ENCODE data around the gene CREG2.

GRCh38 chr2:101330253-101330933 lies 56.9 kb downstream of the CREG2 start:
- TF ChIP-seq EP300 (IDR thresholded peaks at IDR 0.05) = no peak
- TF ChIP-seq, protein P1, sequence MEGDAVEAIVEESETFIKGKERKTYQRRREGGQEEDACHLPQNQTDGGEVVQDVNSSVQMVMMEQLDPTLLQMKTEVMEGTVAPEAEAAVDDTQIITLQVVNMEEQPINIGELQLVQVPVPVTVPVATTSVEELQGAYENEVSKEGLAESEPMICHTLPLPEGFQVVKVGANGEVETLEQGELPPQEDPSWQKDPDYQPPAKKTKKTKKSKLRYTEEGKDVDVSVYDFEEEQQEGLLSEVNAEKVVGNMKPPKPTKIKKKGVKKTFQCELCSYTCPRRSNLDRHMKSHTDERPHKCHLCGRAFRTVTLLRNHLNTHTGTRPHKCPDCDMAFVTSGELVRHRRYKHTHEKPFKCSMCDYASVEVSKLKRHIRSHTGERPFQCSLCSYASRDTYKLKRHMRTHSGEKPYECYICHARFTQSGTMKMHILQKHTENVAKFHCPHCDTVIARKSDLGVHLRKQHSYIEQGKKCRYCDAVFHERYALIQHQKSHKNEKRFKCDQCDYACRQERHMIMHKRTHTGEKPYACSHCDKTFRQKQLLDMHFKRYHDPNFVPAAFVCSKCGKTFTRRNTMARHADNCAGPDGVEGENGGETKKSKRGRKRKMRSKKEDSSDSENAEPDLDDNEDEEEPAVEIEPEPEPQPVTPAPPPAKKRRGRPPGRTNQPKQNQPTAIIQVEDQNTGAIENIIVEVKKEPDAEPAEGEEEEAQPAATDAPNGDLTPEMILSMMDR (IDR thresholded peaks at IDR 0.05) = no peak

All from esophagus muscularis mucosa (tissue), 3 donors.